RWPE1 (cell line): ENCODE data around the gene NCDN.

Experiments
- CTCF ChIA-PET: fragments of 350-600 bp; sonication (Branson Sonifier 250); formaldehyde crosslinking; extraction: SDS; loops from one replicate; lab custom pipeline; 2021; lab: Yijun Ruan, JAX
- POLR2A ChIA-PET: fragments of 400-600 bp; formaldehyde crosslinking; extraction: SDS; loops from one replicate; lab custom pipeline; 2020; ENCODE audit warnings: antibody characterized with exemption; ENCODE audit not compliant: low non-redundant PET; lab: Yijun Ruan, JAX
- DNase-seq: peaks from one replicate; pipeline ENCODE4 v3.0.0; 2012; ENCODE audit warnings: low spot score
- H3K27ac ChIP-seq: fragments of 450-650 bp; 2 replicates; pipeline ENCODE4 v1.5.1; 2017
- TF ChIP-seq, protein P1 (sequence below): fragments of 450-650 bp; conservative IDR thresholded peaks from 2 replicates; pipeline ENCODE4 v1.5.1; 2017; ENCODE audit warnings: low read depth, mild to moderate bottlenecking

Gene NCDN

DNA sequence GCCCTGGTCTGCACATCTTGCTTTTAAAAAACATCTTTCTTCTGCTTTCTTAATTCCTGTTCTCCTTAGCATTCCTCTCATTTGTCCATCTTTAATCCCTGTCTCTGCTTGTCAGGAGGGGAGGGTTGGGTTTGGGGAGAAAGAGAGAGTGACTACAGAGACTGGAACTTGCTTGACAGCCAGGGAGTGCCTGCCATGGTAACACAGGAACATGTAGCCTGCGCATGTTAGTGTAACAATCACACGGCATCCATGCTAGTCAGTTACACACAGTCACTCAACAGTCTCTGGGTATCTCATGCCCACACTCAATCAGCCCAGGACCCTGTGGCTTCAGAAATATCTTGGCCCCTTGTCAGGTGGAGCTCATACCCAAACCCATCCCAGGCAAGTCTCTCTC is 14.7 kb downstream of the NCDN start:
- ChIA-PET POLR2A (interaction anchor here (0.6 kb wide), 1 partner anchor 35 kb away, joined by 6 read pairs; no protein-coding TSS in a partner anchor), CTCF (interaction anchor here (0.7 kb wide), 1 partner anchor 233 kb away, joined by 3 read pairs; no protein-coding TSS in a partner anchor)
- TF ChIP-seq, protein P1, sequence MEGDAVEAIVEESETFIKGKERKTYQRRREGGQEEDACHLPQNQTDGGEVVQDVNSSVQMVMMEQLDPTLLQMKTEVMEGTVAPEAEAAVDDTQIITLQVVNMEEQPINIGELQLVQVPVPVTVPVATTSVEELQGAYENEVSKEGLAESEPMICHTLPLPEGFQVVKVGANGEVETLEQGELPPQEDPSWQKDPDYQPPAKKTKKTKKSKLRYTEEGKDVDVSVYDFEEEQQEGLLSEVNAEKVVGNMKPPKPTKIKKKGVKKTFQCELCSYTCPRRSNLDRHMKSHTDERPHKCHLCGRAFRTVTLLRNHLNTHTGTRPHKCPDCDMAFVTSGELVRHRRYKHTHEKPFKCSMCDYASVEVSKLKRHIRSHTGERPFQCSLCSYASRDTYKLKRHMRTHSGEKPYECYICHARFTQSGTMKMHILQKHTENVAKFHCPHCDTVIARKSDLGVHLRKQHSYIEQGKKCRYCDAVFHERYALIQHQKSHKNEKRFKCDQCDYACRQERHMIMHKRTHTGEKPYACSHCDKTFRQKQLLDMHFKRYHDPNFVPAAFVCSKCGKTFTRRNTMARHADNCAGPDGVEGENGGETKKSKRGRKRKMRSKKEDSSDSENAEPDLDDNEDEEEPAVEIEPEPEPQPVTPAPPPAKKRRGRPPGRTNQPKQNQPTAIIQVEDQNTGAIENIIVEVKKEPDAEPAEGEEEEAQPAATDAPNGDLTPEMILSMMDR = no peak

DNA sequence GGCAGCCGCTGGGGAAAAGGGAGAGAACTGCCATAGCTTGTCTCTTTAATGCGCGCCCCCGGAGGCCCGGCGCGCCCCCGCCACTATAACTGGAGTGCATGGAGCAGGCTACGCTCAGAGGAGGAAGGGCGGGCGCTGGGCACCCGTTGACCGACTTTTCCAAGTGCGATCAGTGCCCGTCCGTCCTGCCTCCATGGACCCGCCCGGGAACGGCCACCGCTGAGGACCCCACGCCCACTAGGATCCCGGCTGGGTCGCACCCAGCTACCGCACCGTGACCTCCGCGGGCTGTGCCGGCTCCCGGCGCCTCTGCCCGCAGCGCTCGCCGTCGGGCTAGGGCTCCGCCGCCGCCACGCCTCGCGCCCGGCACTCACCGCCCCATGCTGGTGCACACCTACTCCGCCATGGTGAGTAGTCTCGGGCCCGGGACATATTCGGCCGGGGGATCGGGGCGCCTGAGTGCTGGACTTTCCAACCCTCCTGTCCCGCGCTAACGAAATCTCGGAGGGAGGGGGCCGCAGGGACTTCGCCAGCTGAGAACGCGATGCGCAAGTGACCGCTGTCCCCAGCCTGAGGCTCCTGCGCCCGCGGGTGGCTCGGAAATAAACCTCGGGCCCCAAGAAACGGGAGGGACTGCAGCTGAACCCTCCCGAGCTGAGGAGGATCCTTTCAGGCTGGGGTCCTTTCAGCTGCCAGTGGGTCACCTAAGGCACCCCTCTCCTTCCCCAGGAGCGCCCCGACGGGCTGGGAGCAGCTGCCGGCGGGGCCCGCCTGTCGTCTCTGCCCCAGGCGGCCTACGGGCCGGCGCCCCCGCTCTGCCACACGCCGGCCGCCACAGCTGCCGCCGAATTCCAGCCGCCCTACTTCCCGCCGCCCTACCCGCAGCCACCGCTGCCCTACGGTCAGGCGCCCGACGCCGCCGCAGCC is 15.9 kb downstream of the NCDN start, which contains the start of gene TFAP2E:
TSS of gene TFAP2E (plus strand) at position 117 of the 927 bp plus-strand sequence. CDS start at position 381, 264 bp downstream.
- ChIA-PET CTCF (interaction anchor here (0.5 kb wide), 1 partner anchor 9 kb away, joined by 3 read pairs; no protein-coding TSS in a partner anchor), POLR2A (interaction anchor here (0.6 kb wide), 1 partner anchor 20 kb away, joined by 3 read pairs; no protein-coding TSS in a partner anchor)
- H3K27ac ChIP-seq = no peak within 1 kb of the TSS
- TF ChIP-seq, protein P1 = no peak
- DNase-seq = peak; percentile 62

More for the DNA sequence above, 14.7 kb downstream of the NCDN start:
- no peak for DNase-seq
- H3K27ac ChIP-seq = no peak overlapping the region

DNA sequence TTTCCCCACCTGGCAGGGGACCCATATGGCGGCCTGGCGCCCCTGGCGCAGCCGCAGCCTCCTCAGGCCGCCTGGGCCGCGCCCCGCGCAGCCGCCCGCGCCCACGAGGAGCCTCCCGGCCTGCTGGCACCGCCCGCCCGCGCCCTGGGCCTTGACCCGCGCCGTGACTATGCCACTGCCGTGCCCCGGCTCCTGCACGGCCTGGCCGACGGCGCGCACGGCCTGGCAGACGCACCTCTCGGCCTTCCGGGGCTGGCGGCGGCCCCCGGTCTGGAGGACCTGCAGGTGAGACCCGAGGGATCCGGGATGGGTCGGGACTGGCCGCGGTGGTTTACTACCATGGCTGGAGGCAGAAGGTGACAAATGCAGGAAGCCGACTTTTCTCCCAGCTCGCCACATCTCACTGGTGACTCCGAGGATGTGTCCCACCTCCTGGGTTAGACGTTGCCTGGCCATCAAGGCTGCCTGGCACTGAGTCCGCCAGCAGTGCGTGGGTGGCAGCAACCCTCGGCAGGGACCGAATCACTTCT is 16.6 kb downstream of the NCDN start:
- no peak for DNase-seq
- CTCF ChIA-PET = no interaction called here
- TF ChIP-seq, protein P1 = no peak
- POLR2A ChIA-PET = interaction anchor here (0.6 kb wide), 1 partner anchor 19 kb away, joined by 3 read pairs; no protein-coding TSS in a partner anchor
- no peak overlapping the region for H3K27ac ChIP-seq

DNA sequence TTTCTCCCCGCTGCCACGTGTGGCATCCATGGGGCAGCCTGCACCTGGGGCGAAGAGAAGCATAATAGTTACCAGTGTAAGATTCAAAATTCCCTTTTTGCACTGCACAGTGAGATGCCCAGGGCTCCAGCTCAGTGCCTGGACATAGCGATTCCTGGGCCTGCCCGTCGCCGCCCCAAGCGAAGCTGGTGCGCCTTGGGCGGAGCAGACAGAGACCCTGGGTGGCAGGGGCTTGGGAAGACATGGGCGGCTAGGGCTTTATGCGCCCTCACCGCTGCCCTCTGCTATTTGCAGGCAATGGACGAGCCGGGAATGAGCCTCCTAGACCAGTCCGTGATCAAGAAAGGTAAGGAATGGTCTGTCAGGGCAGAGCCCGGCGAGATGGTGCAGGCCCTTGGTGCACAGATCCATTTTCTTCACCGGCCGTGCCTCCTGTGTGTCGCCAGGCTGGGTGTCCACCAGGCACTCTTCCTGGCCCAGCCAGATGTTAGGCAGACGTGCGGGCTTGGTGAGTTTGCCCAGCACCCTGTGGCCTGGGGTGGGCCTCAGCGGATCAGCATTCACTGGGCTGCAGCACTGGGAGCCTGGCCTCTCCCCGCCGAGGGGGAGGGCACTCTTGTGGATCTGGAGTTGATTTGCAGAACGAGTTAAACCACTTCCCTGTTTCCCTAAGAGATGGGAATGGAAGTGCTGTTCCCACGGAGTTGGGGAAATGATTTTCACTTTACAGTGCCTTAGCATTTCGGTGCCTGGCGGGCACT is 17.2 kb downstream of the NCDN start:
- TF ChIP-seq, protein P1 = no peak
- POLR2A ChIA-PET = no interaction called here
- DNase-seq = no peak
- no peak overlapping the region for H3K27ac ChIP-seq
- CTCF ChIA-PET = no interaction called here

DNA sequence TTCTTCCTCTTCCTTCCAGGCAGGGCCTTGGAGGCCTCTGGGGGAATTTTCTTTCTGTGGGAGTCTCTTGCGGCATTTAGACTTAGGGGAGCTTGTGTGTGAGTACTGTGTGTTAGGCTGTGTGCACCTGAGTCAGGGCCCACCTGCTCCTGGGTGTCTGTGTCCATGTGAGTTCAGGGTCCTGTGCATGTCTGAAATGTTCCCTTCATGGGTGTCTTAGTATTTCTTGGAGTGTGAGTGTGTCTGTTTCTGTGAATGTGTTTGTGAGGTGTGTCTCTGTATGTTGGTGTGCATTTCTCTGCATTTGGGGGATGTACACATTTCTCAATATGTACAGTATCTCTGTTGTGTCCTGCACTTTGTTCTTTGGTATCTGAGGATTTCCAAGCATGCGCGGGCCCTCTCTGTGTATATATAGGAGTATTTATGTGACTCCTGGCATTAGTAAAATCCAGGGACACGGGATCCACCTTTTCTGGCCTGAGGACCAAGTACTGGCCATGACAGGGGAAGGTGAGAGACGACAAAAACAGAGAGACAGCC is 17.9 kb downstream of the NCDN start:
- no peak for DNase-seq
- POLR2A ChIA-PET = no interaction called here
- TF ChIP-seq, protein P1 = no peak
- CTCF ChIA-PET = no interaction called here
- H3K27ac ChIP-seq = no peak overlapping the region
